Measurements from ENCODE around the gene HK1.

GRCh38 chr10:69417542-69417941, 139.2 kb downstream of the HK1 start:
- TF ChIP-seq CSRNP3 (CRISPR knock-in tag; IDR thresholded peaks at IDR 0.05): no peak
- no peak for TF ChIP-seq RARB (CRISPR knock-in tag; IDR thresholded peaks at IDR 0.05)
